Measurements from ENCODE around the gene TMEM253. TPM values are rescaled to one million over a fixed set of nuclear protein-coding genes. Genes with fewer than 3 reads are reported as not detected.

The TMEM253 gene
- total and polyA plus RNA-seq, 9 of the 15 experiments (the other 6 are each of a cell fraction or from before 2014, with no cell fraction given): 0.11 to 0.61 (median 0.26) TPM; not detected in 3

DNA sequence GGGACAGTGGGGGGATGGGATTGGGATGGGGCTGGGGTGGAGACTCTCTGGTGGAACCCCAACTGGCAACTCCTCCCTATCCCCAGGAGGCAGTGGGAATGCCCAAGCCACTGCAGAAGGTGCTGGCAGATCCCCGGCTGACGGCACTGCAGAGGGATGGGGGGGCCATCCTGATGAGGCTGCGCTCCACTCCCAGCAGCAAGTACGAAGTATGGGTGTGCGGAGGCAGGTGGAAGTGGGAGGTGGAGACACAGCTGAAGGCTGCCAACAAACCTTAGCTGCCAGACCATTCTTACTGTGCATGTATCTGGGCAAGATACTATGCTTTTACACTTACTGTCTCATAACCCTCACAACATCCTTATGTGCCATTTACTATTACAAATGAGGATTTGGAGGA, 22.6 kb upstream of the TMEM253 start:
- H3K9me1 ChIP-seq (ENCODE audit: control insufficient read depth, insufficient read depth, low read length): no peaks in the 10 kb centered on the region
- no peak for TF ChIP-seq SMARCA5 (IDR thresholded peaks at IDR 0.05)
- TF ChIP-seq, protein P1, sequence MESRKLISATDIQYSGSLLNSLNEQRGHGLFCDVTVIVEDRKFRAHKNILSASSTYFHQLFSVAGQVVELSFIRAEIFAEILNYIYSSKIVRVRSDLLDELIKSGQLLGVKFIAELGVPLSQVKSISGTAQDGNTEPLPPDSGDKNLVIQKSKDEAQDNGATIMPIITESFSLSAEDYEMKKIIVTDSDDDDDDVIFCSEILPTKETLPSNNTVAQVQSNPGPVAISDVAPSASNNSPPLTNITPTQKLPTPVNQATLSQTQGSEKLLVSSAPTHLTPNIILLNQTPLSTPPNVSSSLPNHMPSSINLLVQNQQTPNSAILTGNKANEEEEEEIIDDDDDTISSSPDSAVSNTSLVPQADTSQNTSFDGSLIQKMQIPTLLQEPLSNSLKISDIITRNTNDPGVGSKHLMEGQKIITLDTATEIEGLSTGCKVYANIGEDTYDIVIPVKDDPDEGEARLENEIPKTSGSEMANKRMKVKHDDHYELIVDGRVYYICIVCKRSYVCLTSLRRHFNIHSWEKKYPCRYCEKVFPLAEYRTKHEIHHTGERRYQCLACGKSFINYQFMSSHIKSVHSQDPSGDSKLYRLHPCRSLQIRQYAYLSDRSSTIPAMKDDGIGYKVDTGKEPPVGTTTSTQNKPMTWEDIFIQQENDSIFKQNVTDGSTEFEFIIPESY (CRISPR knock-in tag; IDR thresholded peaks at IDR 0.05): no peak
- TF ChIP-seq BCL6 (CRISPR knock-in tag; IDR thresholded peaks at IDR 0.05): no peak
- TF ChIP-seq ZNF140 (CRISPR knock-in tag; IDR thresholded peaks at IDR 0.05): no peak
- no peak for TF ChIP-seq MAZ (CRISPR knock-in tag; conservative IDR thresholded peaks at IDR 0.05 in 1 of 2, IDR thresholded peaks at IDR 0.05 in 1 of 2)
- TF ChIP-seq PRDM10 (IDR thresholded peaks at IDR 0.05; ENCODE audit: partially characterized antibody): no peak
- TF ChIP-seq DIDO1 (tag; IDR thresholded peaks at IDR 0.05; ENCODE audit: low read depth): no peak
- no peak for TF ChIP-seq CREBBP (IDR thresholded peaks at IDR 0.05; ENCODE audit: low read depth, low read length)
- TF ChIP-seq, protein P2, sequence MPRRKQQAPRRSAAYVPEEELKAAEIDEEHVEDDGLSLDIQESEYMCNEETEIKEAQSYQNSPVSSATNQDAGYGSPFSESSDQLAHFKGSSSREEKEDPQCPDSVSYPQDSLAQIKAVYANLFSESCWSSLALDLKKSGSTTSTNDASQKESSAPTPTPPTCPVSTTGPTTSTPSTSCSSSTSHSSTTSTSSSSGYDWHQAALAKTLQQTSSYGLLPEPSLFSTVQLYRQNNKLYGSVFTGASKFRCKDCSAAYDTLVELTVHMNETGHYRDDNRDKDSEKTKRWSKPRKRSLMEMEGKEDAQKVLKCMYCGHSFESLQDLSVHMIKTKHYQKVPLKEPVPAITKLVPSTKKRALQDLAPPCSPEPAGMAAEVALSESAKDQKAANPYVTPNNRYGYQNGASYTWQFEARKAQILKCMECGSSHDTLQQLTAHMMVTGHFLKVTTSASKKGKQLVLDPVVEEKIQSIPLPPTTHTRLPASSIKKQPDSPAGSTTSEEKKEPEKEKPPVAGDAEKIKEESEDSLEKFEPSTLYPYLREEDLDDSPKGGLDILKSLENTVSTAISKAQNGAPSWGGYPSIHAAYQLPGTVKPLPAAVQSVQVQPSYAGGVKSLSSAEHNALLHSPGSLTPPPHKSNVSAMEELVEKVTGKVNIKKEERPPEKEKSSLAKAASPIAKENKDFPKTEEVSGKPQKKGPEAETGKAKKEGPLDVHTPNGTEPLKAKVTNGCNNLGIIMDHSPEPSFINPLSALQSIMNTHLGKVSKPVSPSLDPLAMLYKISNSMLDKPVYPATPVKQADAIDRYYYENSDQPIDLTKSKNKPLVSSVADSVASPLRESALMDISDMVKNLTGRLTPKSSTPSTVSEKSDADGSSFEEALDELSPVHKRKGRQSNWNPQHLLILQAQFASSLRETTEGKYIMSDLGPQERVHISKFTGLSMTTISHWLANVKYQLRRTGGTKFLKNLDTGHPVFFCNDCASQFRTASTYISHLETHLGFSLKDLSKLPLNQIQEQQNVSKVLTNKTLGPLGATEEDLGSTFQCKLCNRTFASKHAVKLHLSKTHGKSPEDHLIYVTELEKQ (CRISPR knock-in tag; IDR thresholded peaks at IDR 0.05): no peak
- no peak for TF ChIP-seq ZNF445 (CRISPR knock-in tag; IDR thresholded peaks at IDR 0.05; ENCODE audit: low read depth)
- TF ChIP-seq, protein P3, sequence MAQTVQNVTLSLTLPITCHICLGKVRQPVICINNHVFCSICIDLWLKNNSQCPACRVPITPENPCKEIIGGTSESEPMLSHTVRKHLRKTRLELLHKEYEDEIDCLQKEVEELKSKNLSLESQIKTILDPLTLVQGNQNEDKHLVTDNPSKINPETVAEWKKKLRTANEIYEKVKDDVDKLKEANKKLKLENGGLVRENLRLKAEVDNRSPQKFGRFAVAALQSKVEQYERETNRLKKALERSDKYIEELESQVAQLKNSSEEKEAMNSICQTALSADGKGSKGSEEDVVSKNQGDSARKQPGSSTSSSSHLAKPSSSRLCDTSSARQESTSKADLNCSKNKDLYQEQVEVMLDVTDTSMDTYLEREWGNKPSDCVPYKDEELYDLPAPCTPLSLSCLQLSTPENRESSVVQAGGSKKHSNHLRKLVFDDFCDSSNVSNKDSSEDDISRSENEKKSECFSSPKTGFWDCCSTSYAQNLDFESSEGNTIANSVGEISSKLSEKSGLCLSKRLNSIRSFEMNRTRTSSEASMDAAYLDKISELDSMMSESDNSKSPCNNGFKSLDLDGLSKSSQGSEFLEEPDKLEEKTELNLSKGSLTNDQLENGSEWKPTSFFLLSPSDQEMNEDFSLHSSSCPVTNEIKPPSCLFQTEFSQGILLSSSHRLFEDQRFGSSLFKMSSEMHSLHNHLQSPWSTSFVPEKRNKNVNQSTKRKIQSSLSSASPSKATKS (CRISPR knock-in tag; IDR thresholded peaks at IDR 0.05): no peak
- TF ChIP-seq EGR1 (conservative IDR thresholded peaks at IDR 0.05): no peak

More for the DNA sequence above, 22.6 kb upstream of the TMEM253 start:
- no TSS peak for BruUV-seq (replicated peaks)
- FAIRE-seq (no peak), ATAC-seq (no peak), DNase-seq (ENCODE audit: extremely low read depth in 1 of 4, low spot score in 3 of 4) (no peak)
- Histone ChIP-seq H3K9me3 (replicated peaks; ENCODE audit: control insufficient read depth, insufficient read depth, low read depth, low read length) (no peaks in the 10 kb centered on the region), H3K36me3 (ENCODE audit: control insufficient read depth, insufficient read depth, low read length) (no peaks in the 10 kb centered on the region), H3K4me3 (no peak overlapping the region), H2AFZ (ENCODE audit: low read depth, low read length) (no peak overlapping the region), H3K4me1 (replicated peaks in 1 of 2; ENCODE audit: control insufficient read depth in 2 of 2, insufficient read depth in 2 of 2, low read length in 2 of 2) (peaks cover 0 to 5% of the 10 kb centered on the region in 2 experiments; a peak in 3 of 5 replicates), H4K20me1 (replicated peaks; ENCODE audit: control insufficient read depth, insufficient read depth, low read length) (no peaks in the 10 kb centered on the region), H3K9ac (ENCODE audit: insufficient read depth in 1 of 2, low read depth in 2 of 2, low read length in 2 of 2) (no peak overlapping the region), H3K79me2 (ENCODE audit: control insufficient read depth, insufficient read depth, low read length) (no peaks in the 10 kb centered on the region), H3K27me3 (ENCODE audit: control insufficient read depth in 2 of 2, insufficient read depth in 2 of 2, low read length in 2 of 2) (no peaks in the 10 kb centered on the region), H3K27ac (ENCODE audit: extremely low read depth, low read depth, low read length) (no peak overlapping the region), H3K4me2 (ENCODE audit: insufficient read depth, low read length) (no peak overlapping the region)
- ChIA-PET POLR2A (no interaction called here), CTCF (ENCODE audit: low intra/inter-chr PET ratio) (no interaction called here)
- intact Hi-C loops (cut with micrococcal nuclease) (no loop called here), in situ Hi-C loops (cut with MboI) (no loop called here)
- WGBS (ENCODE audit: insufficient coverage, low coverage, missing lambda C conversion rate): 82% methylated on average over 5 of the region's 5 CpGs

Measured in K562 (cell line).